DND-41 (cell line): Measurements from ENCODE around the gene PGM5.

ENCODE experiments used
- EZH2 ChIP-seq: IDR thresholded peaks from 3 replicates; pipeline ENCODE4 v1.6.1; 2012; ENCODE audit warnings: borderline replicate concordance, low read depth, mild to moderate bottlenecking, moderate library complexity, low read length, inconsistent platforms; ENCODE audit not compliant: severe bottlenecking
- TF ChIP-seq, protein P1 (sequence below): IDR thresholded peaks from 2 replicates; pipeline ENCODE4 v1.5.1; 2012; ENCODE audit warnings: borderline replicate concordance, low read length, moderate library complexity, mild to moderate bottlenecking; ENCODE audit not compliant: poor library complexity, severe bottlenecking; ENCODE audit errors: extremely low read depth

DNA sequence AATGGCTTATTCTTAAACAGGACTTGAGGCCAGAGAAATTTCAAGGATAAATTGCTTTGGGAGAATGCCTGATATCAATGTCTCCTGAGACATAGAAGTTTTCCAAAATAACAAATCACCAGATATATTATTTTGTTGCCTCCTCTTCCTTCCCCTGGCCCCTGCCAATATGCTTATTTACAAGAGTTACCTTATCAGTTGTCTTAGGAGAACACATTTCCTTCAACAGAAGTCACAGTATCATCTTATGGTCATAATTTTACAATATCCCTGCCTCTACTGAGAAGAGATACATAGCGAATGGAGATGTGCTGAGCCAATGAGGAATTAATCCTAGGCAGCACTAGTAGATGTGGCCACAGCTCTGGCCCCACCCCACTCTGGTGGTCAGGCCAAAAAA, 141.2 kb downstream of the PGM5 start:
- TF ChIP-seq, protein P1, sequence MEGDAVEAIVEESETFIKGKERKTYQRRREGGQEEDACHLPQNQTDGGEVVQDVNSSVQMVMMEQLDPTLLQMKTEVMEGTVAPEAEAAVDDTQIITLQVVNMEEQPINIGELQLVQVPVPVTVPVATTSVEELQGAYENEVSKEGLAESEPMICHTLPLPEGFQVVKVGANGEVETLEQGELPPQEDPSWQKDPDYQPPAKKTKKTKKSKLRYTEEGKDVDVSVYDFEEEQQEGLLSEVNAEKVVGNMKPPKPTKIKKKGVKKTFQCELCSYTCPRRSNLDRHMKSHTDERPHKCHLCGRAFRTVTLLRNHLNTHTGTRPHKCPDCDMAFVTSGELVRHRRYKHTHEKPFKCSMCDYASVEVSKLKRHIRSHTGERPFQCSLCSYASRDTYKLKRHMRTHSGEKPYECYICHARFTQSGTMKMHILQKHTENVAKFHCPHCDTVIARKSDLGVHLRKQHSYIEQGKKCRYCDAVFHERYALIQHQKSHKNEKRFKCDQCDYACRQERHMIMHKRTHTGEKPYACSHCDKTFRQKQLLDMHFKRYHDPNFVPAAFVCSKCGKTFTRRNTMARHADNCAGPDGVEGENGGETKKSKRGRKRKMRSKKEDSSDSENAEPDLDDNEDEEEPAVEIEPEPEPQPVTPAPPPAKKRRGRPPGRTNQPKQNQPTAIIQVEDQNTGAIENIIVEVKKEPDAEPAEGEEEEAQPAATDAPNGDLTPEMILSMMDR: no peak
- TF ChIP-seq EZH2: no peak
